T-helper 1 cell treated with Interleukin-12 subunit alpha and Interleukin-12 subunit beta and Interleukin-4 antibody, amounts not matched to agents 30 μg/mL and 1 μg/mL, for 36 hours (primary cell): ENCODE data around the gene HIPK3.
"Not testable (repeated sequence)": the region's sequence is repeated elsewhere in the genome, so short reads cannot be mapped to it uniquely, and the experiment has no call there.

ENCODE experiments used
- H3K27ac Mint-ChIP-seq: one replicate; pipeline ENCODE4 v1.8.0; 2021; ENCODE audit warnings: mild to moderate bottlenecking, mixed read lengths
- H3K27me3 Mint-ChIP-seq: one replicate; pipeline ENCODE4 v1.8.0; 2021; ENCODE audit warnings: low read depth, mixed read lengths
- H3K36me3 Mint-ChIP-seq: one replicate; pipeline ENCODE4 v1.8.0; 2021; ENCODE audit warnings: low read depth, mixed read lengths
- H3K4me1 Mint-ChIP-seq: one replicate; pipeline ENCODE4 v1.8.0; 2021; ENCODE audit warnings: low read depth, mixed read lengths
- H3K4me3 Mint-ChIP-seq: one replicate; pipeline ENCODE4 v1.8.0; 2021; ENCODE audit warnings: mild to moderate bottlenecking, moderate library complexity, mixed read lengths
- H3K9me3 Mint-ChIP-seq: one replicate; pipeline ENCODE4 v1.8.0; 2021; ENCODE audit warnings: mixed read lengths

Gene HIPK3

GRCh38 chr11:33243654-33244053, 13.5 kb upstream of the HIPK3 start:
- not testable (repeated sequence) for H3K27ac Mint-ChIP-seq, H3K36me3 Mint-ChIP-seq, H3K9me3 Mint-ChIP-seq, H3K4me1 Mint-ChIP-seq, H3K4me3 Mint-ChIP-seq
- H3K27me3 Mint-ChIP-seq = peaks cover 15% of the 10 kb centered on the region

- no peaks in the 10 kb centered on the region for H3K36me3 Mint-ChIP-seq
- H3K27ac Mint-ChIP-seq = no peak overlapping the region
- H3K27me3 Mint-ChIP-seq = peaks cover 23% of the 10 kb centered on the region
- H3K4me3 Mint-ChIP-seq = no peak overlapping the region
- no peaks in the 10 kb centered on the region for H3K4me1 Mint-ChIP-seq
- H3K9me3 Mint-ChIP-seq = no peaks in the 10 kb centered on the region
Observed at GRCh38 chr11:33248416-33248971, 8.7 kb upstream of the HIPK3 start.

- H3K9me3 Mint-ChIP-seq = peaks cover under 1% of the 10 kb centered on the region
- H3K4me3 Mint-ChIP-seq = peak overlapping the region; percentile 93
- H3K27me3 Mint-ChIP-seq = no peaks in the 10 kb centered on the region
- peaks cover 8% of the 10 kb centered on the region for H3K36me3 Mint-ChIP-seq
- H3K4me1 Mint-ChIP-seq = peaks cover 22% of the 10 kb centered on the region
- peak overlapping the region; percentile 97 for H3K27ac Mint-ChIP-seq
Observed at GRCh38 chr11:33256031-33256812, 959 bp upstream of the HIPK3 start.

- Mint-ChIP-seq H3K27me3 (no peaks in the 10 kb centered on the region), H3K4me1 (peaks cover 25% of the 10 kb centered on the region), H3K9me3 (peaks cover 5% of the 10 kb centered on the region), H3K4me3 (peak overlapping the region; percentile 93), H3K36me3 (peaks cover 13% of the 10 kb centered on the region), H3K27ac (peak overlapping the region; percentile 97)
Observed at GRCh38 chr11:33256813-33257159, 395 bp upstream of the HIPK3 start.

GRCh38 chr11:33257897-33258630, 883 bp downstream of the HIPK3 start:
- peaks cover 30% of the 10 kb centered on the region for H3K4me1 Mint-ChIP-seq
- H3K36me3 Mint-ChIP-seq = peaks cover 14% of the 10 kb centered on the region
- peak overlapping the region; percentile 90 for H3K4me3 Mint-ChIP-seq
- H3K27me3 Mint-ChIP-seq = no peaks in the 10 kb centered on the region
- H3K27ac Mint-ChIP-seq = peak overlapping the region; percentile 99
- H3K9me3 Mint-ChIP-seq = peaks cover 5% of the 10 kb centered on the region

- Mint-ChIP-seq H3K36me3 (peaks cover 14% of the 10 kb centered on the region), H3K4me3 (peak overlapping the region; percentile 90), H3K9me3 (peaks cover 5% of the 10 kb centered on the region), H3K4me1 (peaks cover 33% of the 10 kb centered on the region), H3K27me3 (no peaks in the 10 kb centered on the region), H3K27ac (peak overlapping the region; percentile 99)
Observed at GRCh38 chr11:33258631-33259205, 1.5 kb downstream of the HIPK3 start.

GRCh38 chr11:33259869-33260268, 2.7 kb downstream of the HIPK3 start:
- Mint-ChIP-seq H3K4me1 (peaks cover 34% of the 10 kb centered on the region), H3K9me3 (peaks cover 5% of the 10 kb centered on the region), H3K36me3 (peaks cover 14% of the 10 kb centered on the region), H3K27me3 (no peaks in the 10 kb centered on the region), H3K27ac (no peak overlapping the region), H3K4me3 (peak overlapping the region; percentile 90)

GRCh38 chr11:33261350-33261749, 4.2 kb downstream of the HIPK3 start:
- H3K27me3 Mint-ChIP-seq, H3K9me3 Mint-ChIP-seq, H3K4me3 Mint-ChIP-seq, H3K27ac Mint-ChIP-seq: not testable (repeated sequence)
- H3K36me3 Mint-ChIP-seq = peaks cover 14% of the 10 kb centered on the region
- peaks cover 34% of the 10 kb centered on the region for H3K4me1 Mint-ChIP-seq

GRCh38 chr11:33262011-33262645, 4.9 kb downstream of the HIPK3 start:
- Mint-ChIP-seq H3K27me3 (no peaks in the 10 kb centered on the region), H3K4me3 (no peak overlapping the region), H3K36me3 (peaks cover 14% of the 10 kb centered on the region), H3K27ac (no peak overlapping the region), H3K9me3 (peaks cover 5% of the 10 kb centered on the region), H3K4me1 (peaks cover 29% of the 10 kb centered on the region)

GRCh38 chr11:33263549-33263948, 6.4 kb downstream of the HIPK3 start:
- peaks cover 12% of the 10 kb centered on the region for H3K36me3 Mint-ChIP-seq
- no peak overlapping the region for H3K27ac Mint-ChIP-seq
- peaks cover 5% of the 10 kb centered on the region for H3K9me3 Mint-ChIP-seq
- no peaks in the 10 kb centered on the region for H3K27me3 Mint-ChIP-seq
- H3K4me3 Mint-ChIP-seq = no peak overlapping the region
- H3K4me1 Mint-ChIP-seq = peaks cover 26% of the 10 kb centered on the region

- H3K27me3 Mint-ChIP-seq = no peaks in the 10 kb centered on the region
- no peak overlapping the region for H3K27ac Mint-ChIP-seq
- H3K36me3 Mint-ChIP-seq = peaks cover 9% of the 10 kb centered on the region
- H3K9me3 Mint-ChIP-seq = peaks cover 5% of the 10 kb centered on the region
- no peak overlapping the region for H3K4me3 Mint-ChIP-seq
- H3K4me1 Mint-ChIP-seq = peaks cover 16% of the 10 kb centered on the region
Observed at GRCh38 chr11:33264926-33265325, 7.7 kb downstream of the HIPK3 start.

GRCh38 chr11:33266393-33267215, 9.4 kb downstream of the HIPK3 start:
- Mint-ChIP-seq H3K27ac (no peak overlapping the region), H3K4me3 (no peak overlapping the region), H3K9me3 (peaks cover under 1% of the 10 kb centered on the region), H3K27me3 (no peaks in the 10 kb centered on the region), H3K36me3 (peaks cover 2% of the 10 kb centered on the region), H3K4me1 (peaks cover 10% of the 10 kb centered on the region)

- peaks cover 5% of the 10 kb centered on the region for H3K4me1 Mint-ChIP-seq
- no peaks in the 10 kb centered on the region for H3K9me3 Mint-ChIP-seq
- no peaks in the 10 kb centered on the region for H3K27me3 Mint-ChIP-seq
- H3K4me3 Mint-ChIP-seq = no peak overlapping the region
- H3K27ac Mint-ChIP-seq = no peak overlapping the region
- no peaks in the 10 kb centered on the region for H3K36me3 Mint-ChIP-seq
Observed at GRCh38 chr11:33268945-33269540, 11.9 kb downstream of the HIPK3 start.
